Gastrocnemius medialis (tissue), 4 donors: ENCODE data around the gene SGTA.

ENCODE experiments used
- CTCF ChIP-seq, 5 experiments: fragments of 450-650 bp in 3 of 5; fragments of 200-600 bp in 2 of 5; sonication (generic) in 2 of 5; IDR thresholded peaks in 4 of 5; conservative IDR thresholded peaks in 1 of 5; 1 replicate in 4 of 5; 2 replicates in 1 of 5; pipeline ENCODE4 v1.5.1; 2016 to 2019; ENCODE audit warnings: antibody characterized with exemption in 5 of 5, mild to moderate bottlenecking in 3 of 5, moderate library complexity in 3 of 5
- POLR2A ChIP-seq, 2 donors: fragments of 450-650 bp; IDR thresholded peaks; one replicate each; pipeline ENCODE4 v1.6.1; 2017; ENCODE audit warnings: antibody characterized with exemption in 2 of 2, mild to moderate bottlenecking in 2 of 2, moderate library complexity in 2 of 2

- TF ChIP-seq CTCF (IDR thresholded peaks at IDR 0.05 in 4 of 5, conservative IDR thresholded peaks at IDR 0.05 in 1 of 5) (no peak), POLR2A (IDR thresholded peaks at IDR 0.05) (no peak)
Observed at GRCh38 chr19:2744113-2744512, 39.0 kb downstream of the SGTA start.
